PC-3 (cell line): Measurements from ENCODE around the gene CCDC63. TPM values are rescaled to one million over a fixed set of nuclear protein-coding genes. Genes with fewer than 3 reads are reported as not detected.

Experiments
- total RNA-seq: library from RNA; depleted of rRNA; stranded (reverse); fragments of >200 nt; gene quantifications from 2 replicates; pipeline ENCODE4 v1.2.3, GENCODE V29; 2014; rRNA removed

CCDC63 gene
- total RNA-seq, 1 experiment from 2014 or later = not detected

Other genes with a start within 250 kb of the CCDC63 start
- 40.0 and 40.6 TPM in 2 replicates for gene TCTN1, start 232.9 kb upstream of the CCDC63 start, total RNA-seq
- gene HVCN1, start 157.9 kb upstream of the CCDC63 start, total RNA-seq = 2.2 and 3.3 TPM in 2 replicates
- gene PPP1CC, start 104.1 kb upstream of the CCDC63 start, total RNA-seq = 202 and 204 TPM in 2 replicates
- gene MYL2, start 73.6 kb downstream of the CCDC63 start, total RNA-seq = not detected in 2 replicates
- not detected in 2 replicates for gene CUX2, start 187.2 kb downstream of the CCDC63 start, total RNA-seq